GM12874 (cell line): ENCODE results near the gene WDR4.

Experiments
- CTCF ChIP-seq: IDR thresholded peaks from 2 replicates; pipeline ENCODE4 v1.5.1; 2011; ENCODE audit warnings: low read depth, mild to moderate bottlenecking, control low read depth, low read length, moderate library complexity; ENCODE audit not compliant: insufficient read depth

The WDR4 gene

GRCh38 chr21:42859891-42860230, 19.5 kb downstream of the WDR4 start:
- no peak for TF ChIP-seq CTCF

DNA sequence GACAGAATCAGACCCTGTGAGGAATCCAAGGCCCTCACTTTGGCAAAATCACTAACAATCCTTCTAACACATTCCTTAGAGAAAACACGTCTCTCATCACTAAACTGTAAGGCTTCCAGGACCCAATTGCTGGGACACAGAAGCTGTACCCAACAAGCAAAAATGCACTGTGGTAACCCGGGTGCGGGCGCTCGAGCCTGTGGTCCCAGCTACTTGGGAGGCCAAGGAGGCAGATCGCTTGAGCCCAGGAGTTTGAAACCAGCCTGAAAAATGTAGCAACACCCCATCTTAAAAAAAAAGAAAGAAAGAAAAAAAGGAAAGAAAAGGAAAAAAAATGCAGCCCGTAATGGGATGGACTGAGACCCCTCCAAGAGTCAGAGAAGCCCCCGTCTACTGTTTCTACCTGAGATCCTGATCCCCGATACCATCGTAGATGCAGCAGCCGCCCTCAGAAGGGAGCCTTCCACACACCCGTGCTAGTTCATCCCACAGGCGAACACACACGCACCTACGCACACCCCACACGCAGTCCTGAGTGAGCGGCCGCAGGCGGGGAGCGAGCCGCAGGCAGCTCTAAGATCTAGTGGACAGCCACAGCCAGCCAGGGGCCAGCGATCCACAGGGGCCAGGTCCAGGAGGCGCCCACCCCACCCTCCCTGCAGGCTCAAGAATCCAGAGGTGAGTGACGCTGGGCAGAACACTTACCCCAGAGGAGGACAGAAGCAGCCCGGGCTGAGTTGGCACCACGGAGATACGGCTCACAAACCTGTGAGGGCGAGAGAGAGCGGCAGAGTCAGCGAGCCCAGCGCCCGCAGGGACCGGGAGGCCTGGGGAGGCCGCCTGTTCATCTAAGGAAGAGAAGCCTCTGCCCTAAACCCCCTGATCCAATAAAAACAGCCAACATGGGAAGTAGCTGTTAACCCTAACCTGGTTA, 20.1 kb downstream of the WDR4 start:
- no peak for TF ChIP-seq CTCF

- no peak for TF ChIP-seq CTCF
Measured at GRCh38 chr21:42858185-42858847, 21.0 kb downstream of the WDR4 start.

DNA sequence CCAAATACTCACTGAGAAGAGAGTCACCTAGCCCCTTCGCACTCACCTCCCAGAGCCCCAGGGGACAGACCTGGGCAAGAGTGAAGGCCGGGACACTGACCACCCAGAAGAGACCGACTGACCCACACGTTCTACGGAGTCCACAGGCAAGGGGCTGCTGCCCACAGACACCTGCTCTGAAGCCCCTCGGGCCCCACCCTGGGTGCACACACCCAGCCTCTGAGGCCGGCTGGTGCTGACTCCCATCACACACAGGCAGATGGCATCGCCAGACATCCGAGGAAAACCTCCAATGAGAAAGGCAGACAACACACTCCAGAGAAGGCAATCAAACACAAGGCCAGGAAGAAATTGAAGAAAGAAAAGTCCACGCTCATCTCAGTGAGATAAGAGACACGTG, 22.1 kb downstream of the WDR4 start:
- TF ChIP-seq CTCF, result no peak

GRCh38 chr21:42855937-42856335, 23.4 kb downstream of the WDR4 start:
- TF ChIP-seq CTCF, result no peak

DNA sequence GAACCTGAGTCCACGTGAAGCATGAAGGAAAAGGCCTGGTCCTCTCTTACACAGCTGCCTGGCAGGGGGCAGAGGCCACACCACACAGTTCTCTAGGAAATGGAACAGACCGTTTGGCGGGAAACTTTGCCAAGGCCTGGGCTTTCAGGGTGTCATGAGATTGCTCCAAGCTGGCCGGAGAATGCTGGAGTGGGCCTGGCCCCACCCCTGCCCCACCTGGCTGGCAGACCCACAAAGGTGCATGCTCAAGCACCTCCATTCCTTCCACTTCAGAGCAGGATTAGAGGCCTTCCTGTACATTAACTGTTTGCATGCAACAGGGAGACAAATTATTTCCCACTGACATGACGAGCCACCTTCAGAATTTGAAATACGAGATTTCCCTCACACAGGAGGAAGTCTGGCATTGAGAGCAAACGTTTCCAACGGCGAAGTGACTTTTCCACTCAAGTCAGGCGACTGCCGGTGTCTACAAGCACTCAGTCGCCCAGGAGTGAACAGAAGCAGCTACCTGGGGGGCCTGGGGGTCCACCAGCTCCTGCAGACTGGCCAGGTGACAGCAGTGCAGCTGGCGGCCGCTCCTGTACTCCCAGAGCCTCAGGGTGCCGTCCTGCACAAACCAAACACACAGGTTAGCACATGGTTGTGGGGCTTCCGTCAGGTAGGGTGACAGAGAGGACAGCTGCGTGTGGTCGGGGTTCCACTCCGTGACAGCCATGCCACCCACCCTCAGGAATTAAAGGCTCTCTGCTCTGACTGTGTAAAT, 24.0 kb downstream of the WDR4 start:
- no peak for TF ChIP-seq CTCF
